H1 (cell line): ENCODE results near the gene DENND5B. TPM values are rescaled to one million over a fixed set of nuclear protein-coding genes. Genes with fewer than 3 reads are reported as not detected.

Experiments
- CTCF ChIA-PET: fragments of 300-600 bp; sonication (Branson Sonifier 250); formaldehyde crosslinking; loops from one replicate; lab custom pipeline; 2021; ENCODE audit not compliant: partially characterized antibody; lab: Charles Lee
- POLR2A ChIA-PET: fragments of 300-600 bp; sonication (Branson Sonifier 250); formaldehyde crosslinking; loops from one replicate; lab custom pipeline; 2021; ENCODE audit warnings: inconsistent platforms; ENCODE audit not compliant: partially characterized antibody; lab: Charles Lee
- DNase-seq, 2 experiments: peaks; one replicate each; pipeline versions ENCODE4 v3.0.0 to v3.0.0-alpha.2; 2010 to 2022; ENCODE audit warnings: low spot score in 2 of 2, low read depth in 1 of 2, mixed read lengths in 1 of 2
- FAIRE-seq: peaks from 2 replicates; lab custom pipeline; 2011; peaks lifted over from hg19 to GRCh38; lab: Jason Lieb, UNC
- H2AFZ ChIP-seq: 2 replicates; pipeline ENCODE4 v1.8.1; 2012; ENCODE audit warnings: low read length, inconsistent platforms
- H2AK5ac ChIP-seq: 2 replicates; pipeline ENCODE4 v1.6.1; 2013; ENCODE audit warnings: low read depth, low read length
- H2BK120ac ChIP-seq: replicated peaks from 2 replicates; pipeline ENCODE3; 2013; ENCODE audit warnings: low read depth, low read length, inconsistent platforms
- H2BK12ac ChIP-seq: 2 replicates; pipeline ENCODE4 v1.6.1; 2013; ENCODE audit warnings: low read depth, low read length
- H2BK15ac ChIP-seq: 2 replicates; pipeline ENCODE4 v1.6.1; 2013; ENCODE audit warnings: low read length
- H2BK20ac ChIP-seq: 2 replicates; pipeline ENCODE4 v1.6.1; 2013; ENCODE audit warnings: low read length
- H2BK5ac ChIP-seq: 2 replicates; pipeline ENCODE4 v1.6.1; 2013; ENCODE audit warnings: low read depth, low read length
- H3K14ac ChIP-seq: 2 replicates; pipeline ENCODE4 v1.6.1; 2013; ENCODE audit warnings: inconsistent platforms; ENCODE audit not compliant: insufficient read length
- H3K18ac ChIP-seq: 2 replicates; pipeline ENCODE4 v1.6.1; 2013; ENCODE audit warnings: low read length; ENCODE audit errors: extremely low read depth
- H3K23ac ChIP-seq: 2 replicates; pipeline ENCODE4 v1.6.1; 2013; ENCODE audit warnings: inconsistent platforms; ENCODE audit not compliant: insufficient read length
- H3K23me2 ChIP-seq: 2 replicates; pipeline ENCODE4 v1.6.1; 2013; ENCODE audit warnings: low read depth, low read length
- H3K27ac ChIP-seq: 2 replicates; pipeline ENCODE4 v1.6.1; 2011; ENCODE audit warnings: low read depth, low read length, inconsistent platforms
- H3K27me3 ChIP-seq, 4 experiments: replicated peaks in 1 of 4; 1 replicate in 1 of 4; 2 replicates in 3 of 4; pipeline versions ENCODE4 v1.6.1 to v1.8.1; 2011 to 2013; ENCODE audit warnings: low read length in 3 of 4, mild to moderate bottlenecking in 3 of 4, inconsistent platforms in 2 of 4, mixed read lengths in 2 of 4, moderate library complexity in 1 of 4; ENCODE audit not compliant: control insufficient read depth in 3 of 4, insufficient read depth in 3 of 4; ENCODE audit errors: extremely low read depth in 1 of 4
- H3K36me3 ChIP-seq, 4 experiments: 2 replicates each; pipeline versions ENCODE4 v1.6.1 to v1.8.1; 2011 to 2013; ENCODE audit warnings: mild to moderate bottlenecking in 4 of 4, low read length in 3 of 4, moderate library complexity in 2 of 4, control low read depth in 1 of 4, inconsistent platforms in 1 of 4; ENCODE audit not compliant: insufficient read depth in 4 of 4, control insufficient read depth in 2 of 4
- H3K4ac ChIP-seq: replicated peaks from 2 replicates; pipeline ENCODE3; 2013; ENCODE audit warnings: low read length, low read depth, mixed read lengths, inconsistent platforms; ENCODE audit not compliant: insufficient read length
- H3K4me1 ChIP-seq, 4 experiments: replicated peaks in 1 of 4; 1 replicate in 1 of 4; 2 replicates in 3 of 4; pipeline versions ENCODE4 v1.6.1 to v1.8.1; 2011 to 2013; ENCODE audit warnings: low read length in 3 of 4, inconsistent platforms in 2 of 4, mixed read lengths in 1 of 4; ENCODE audit not compliant: insufficient read depth in 4 of 4, control insufficient read depth in 3 of 4
- H3K4me2 ChIP-seq, 2 experiments: 2 replicates each; pipeline versions ENCODE4 v1.6.1 to v1.8.1; 2011 to 2013; ENCODE audit warnings: low read depth in 2 of 2, low read length in 2 of 2, control low read depth in 1 of 2, inconsistent platforms in 1 of 2, mild to moderate bottlenecking in 1 of 2; ENCODE audit not compliant: insufficient read depth in 1 of 2
- H3K4me3 ChIP-seq, 4 experiments: fragments of 200-600, 300-600 bp in 1 of 4; sonication (generic), shearing (Covaris generic), sonication (Bioruptor Twin) in 1 of 4; 2 replicates each; pipeline versions ENCODE4 v1.5.1 to v1.8.1; 2011 to 2016; ENCODE audit warnings: low read length in 4 of 4, low read depth in 3 of 4, control low read depth in 2 of 4, inconsistent platforms in 2 of 4, mild to moderate bottlenecking in 2 of 4, mixed read lengths in 1 of 4, moderate library complexity in 1 of 4; ENCODE audit not compliant: insufficient read depth in 2 of 4; ENCODE audit errors: extremely low read depth in 1 of 4
- H3K56ac ChIP-seq: replicated peaks from 2 replicates; pipeline ENCODE3; 2013; ENCODE audit warnings: low read depth, mild to moderate bottlenecking, mixed read lengths, low read length, inconsistent platforms; ENCODE audit not compliant: insufficient read length
- H3K79me1 ChIP-seq: 2 replicates; pipeline ENCODE4 v1.6.1; 2013; ENCODE audit warnings: low read depth, low read length, control low read depth
- H3K79me2 ChIP-seq, 2 experiments: 2 replicates each; pipeline versions ENCODE4 v1.6.1 to v1.8.1; 2012 to 2013; ENCODE audit warnings: low read length in 2 of 2, mild to moderate bottlenecking in 2 of 2, inconsistent platforms in 1 of 2; ENCODE audit not compliant: insufficient read depth in 2 of 2, control insufficient read depth in 1 of 2
- H3K9ac ChIP-seq, 4 experiments: replicated peaks in 1 of 4; 1 replicate in 1 of 4; 2 replicates in 3 of 4; pipeline versions ENCODE4 v1.6.1 to v1.8.1; 2011 to 2013; ENCODE audit warnings: low read depth in 3 of 4, low read length in 3 of 4, control low read depth in 2 of 4, mild to moderate bottlenecking in 2 of 4, moderate library complexity in 2 of 4, inconsistent platforms in 1 of 4; ENCODE audit errors: extremely low read depth in 1 of 4
- H3K9me3 ChIP-seq, 2 experiments: 2 replicates each; pipeline versions ENCODE4 v1.6.1 to v1.8.1; 2012 to 2013; ENCODE audit warnings: mild to moderate bottlenecking in 2 of 2, moderate library complexity in 2 of 2, control low read depth in 1 of 2, inconsistent platforms in 1 of 2, low read depth in 1 of 2, low read length in 1 of 2, mixed read lengths in 1 of 2; ENCODE audit not compliant: insufficient read depth in 2 of 2
- H4K20me1 ChIP-seq, 2 experiments: replicated peaks in 1 of 2; 2 replicates each; pipeline versions ENCODE3 to v1.8.1; 2011 to 2013; ENCODE audit warnings: inconsistent platforms in 2 of 2, low read length in 2 of 2, mild to moderate bottlenecking in 1 of 2; ENCODE audit not compliant: insufficient read depth in 2 of 2, control insufficient read depth in 1 of 2
- H4K5ac ChIP-seq: 2 replicates; pipeline ENCODE4 v1.6.1; 2013; ENCODE audit warnings: low read length, low read depth, mixed read lengths, inconsistent platforms; ENCODE audit not compliant: insufficient read length
- H4K8ac ChIP-seq: 2 replicates; pipeline ENCODE4 v1.8.0; 2013; ENCODE audit warnings: mild to moderate bottlenecking, moderate library complexity, low read length, inconsistent platforms; ENCODE audit not compliant: insufficient read depth; ENCODE audit errors: extremely low read depth
- H4K91ac ChIP-seq: replicated peaks from 2 replicates; pipeline ENCODE3; 2013; ENCODE audit warnings: low read length, mixed read lengths, inconsistent platforms; ENCODE audit not compliant: insufficient read length
- ATF3 ChIP-seq: IDR thresholded peaks from 2 replicates; pipeline ENCODE4 v1.6.1; 2011; ENCODE audit warnings: low read depth, mild to moderate bottlenecking, low read length; ENCODE audit not compliant: insufficient read depth
- BACH1 ChIP-seq: IDR thresholded peaks from 2 replicates; pipeline ENCODE4 v1.6.1; 2012; ENCODE audit warnings: low read length, improper control_type of control experiment
- CBX5 ChIP-seq: fragments of 300-800, 300-1000 bp; sonication (generic); IDR thresholded peaks from 2 replicates; pipeline ENCODE4 v1.7.1; 2016; ENCODE audit warnings: antibody characterized with exemption, low read length, low read depth
- CTCF ChIP-seq, 3 experiments: IDR thresholded peaks; 1 replicate in 2 of 3; 2 replicates in 1 of 3; pipeline versions ENCODE4 v1.5.1 to v1.6.1; 2011; ENCODE audit warnings: low read length in 3 of 3, mild to moderate bottlenecking in 3 of 3, inconsistent platforms in 2 of 3, low read depth in 1 of 3, moderate library complexity in 1 of 3; ENCODE audit not compliant: insufficient read depth in 1 of 3; ENCODE audit errors: control extremely low read depth in 1 of 3
- EP300 ChIP-seq, 2 experiments: IDR thresholded peaks; 1 replicate in 1 of 2; 2 replicates in 1 of 2; pipeline ENCODE4 v1.6.1; 2011 to 2012; ENCODE audit warnings: low read depth in 2 of 2, low read length in 2 of 2, mild to moderate bottlenecking in 2 of 2, borderline replicate concordance in 1 of 2, inconsistent platforms in 1 of 2, moderate library complexity in 1 of 2
- PHF8 ChIP-seq: fragments of 200-600 bp; sonication (generic); conservative IDR thresholded peaks from 2 replicates; pipeline ENCODE4 v1.7.1; 2012; ENCODE audit warnings: low read depth, mild to moderate bottlenecking, inconsistent platforms, low read length, moderate library complexity
- POLR2AphosphoS5 ChIP-seq: IDR thresholded peaks from 2 replicates; pipeline ENCODE4 v1.6.1; 2011; ENCODE audit warnings: low read depth, low read length
- RXRA ChIP-seq: IDR thresholded peaks from 2 replicates; pipeline ENCODE4 v1.6.1; 2011; ENCODE audit warnings: low read depth, mild to moderate bottlenecking, low read length, moderate library complexity; ENCODE audit not compliant: insufficient read depth
- SP1 ChIP-seq: IDR thresholded peaks from 2 replicates; pipeline ENCODE4 v1.6.1; 2011; ENCODE audit warnings: low read depth, low read length
- SP2 ChIP-seq: IDR thresholded peaks from 2 replicates; pipeline ENCODE4 v1.6.1; 2012; ENCODE audit warnings: mild to moderate bottlenecking, low read length, inconsistent platforms
- SRF ChIP-seq: IDR thresholded peaks from 2 replicates; pipeline ENCODE4 v1.6.1; 2011; ENCODE audit warnings: mild to moderate bottlenecking, low read depth, low read length, moderate library complexity
- YY1 ChIP-seq: IDR thresholded peaks from 2 replicates; pipeline ENCODE4 v1.6.1; 2011; ENCODE audit warnings: low read depth, mild to moderate bottlenecking, low read length
- WGBS, 2 experiments: shearing (Covaris generic) in 1 of 2; methylation state at CpG; one replicate each; pipeline versions ENCODE4 v1.1.6 to v1.1.7; 2013 to 2015; ENCODE audit warnings: low lambda C conversion rate in 2 of 2, mixed read lengths in 2 of 2, inconsistent platforms in 1 of 2, low coverage in 1 of 2, missing lambda C conversion rate in 1 of 2; ENCODE audit not compliant: insufficient replicate concordance in 2 of 2, insufficient coverage in 1 of 2, insufficient read length in 1 of 2; ENCODE audit errors: extremely low coverage in 1 of 2, missing lambda C conversion rate in 1 of 2; 5-methylcytosine and 5-hydroxymethylcytosine counted together
- polyA plus RNA-seq, 7 experiments: library from polyadenylated mRNA; depleted of rRNA in 3 of 7; stranded (reverse) in 5 of 7; unstranded in 2 of 7; fragments of >200 nt in 5 of 7; fragments of 200-250 nt in 2 of 7; gene quantifications; 1 replicate in 5 of 7; 2 replicates in 1 of 7; 4 replicates in 1 of 7; pipeline versions ENCODE4 v1.2.1 to v1.2.3, GENCODE V29; 2011 to 2013; ENCODE audit warnings: missing spikeins in 2 of 7, mixed read lengths in 2 of 7
- total RNA-seq: library from RNA; stranded (reverse); fragmentation: NEBNext Ultra II Directional; extraction: Animal tissue kit (Norgen Biotek cat#: 25700); gene quantifications from 2 replicates; pipeline ENCODE4 v1.2.1, GENCODE V29; 2021

DENND5B gene
- total and polyA plus RNA-seq, 2 of the 8 experiments (the other 6 are each of a cell fraction or from before 2014, with no cell fraction given) = 13.4 to 20.2 TPM

GRCh38 chr12:31474751-31475150 is 116.2 kb downstream of the DENND5B start:
- FAIRE-seq (no peak), DNase-seq (no peak)
- Histone ChIP-seq H2AFZ (no peak overlapping the region), H3K23ac (no peak overlapping the region), H3K56ac (no peak overlapping the region), H3K27me3 (no peaks in the 10 kb centered on the region), H3K36me3 (no peaks in the 10 kb centered on the region), H3K4ac (no peak overlapping the region), H3K9ac (no peak overlapping the region), H3K4me3 (no peak overlapping the region), H4K91ac (no peak overlapping the region), H2BK20ac (no peak overlapping the region), H4K8ac (no peak overlapping the region), H2BK120ac (no peak overlapping the region), H2BK12ac (no peak overlapping the region), H2BK5ac (no peak overlapping the region), H2AK5ac (no peak overlapping the region), H2BK15ac (no peak overlapping the region), H3K23me2 (no peaks in the 10 kb centered on the region), H3K27ac (no peak overlapping the region), H3K18ac (no peak overlapping the region), H4K5ac (no peak overlapping the region), H4K20me1 (no peaks in the 10 kb centered on the region), H3K9me3 (no peaks in the 10 kb centered on the region), H3K4me1 (peaks cover 0 to 6% (median 0%) of the 10 kb centered on the region in 4 experiments; a peak in 2 of 7 replicates), H3K4me2 (no peak overlapping the region), H3K79me2 (no peaks in the 10 kb centered on the region), H3K14ac (no peak overlapping the region), H3K79me1 (no peaks in the 10 kb centered on the region)
- WGBS, 2 experiments = 93% methylated on average over 2 of the region's 2 CpGs; no CpG with 5 or more reads in 1 of the 2 experiments
- ChIA-PET POLR2A (no interaction called here), CTCF (no interaction called here)
- TF ChIP-seq CBX5 = no peak
- TF ChIP-seq RXRA = no peak
- no peak for TF ChIP-seq SP2
- TF ChIP-seq SP1 = no peak
- no peak for TF ChIP-seq ATF3
- no peak for TF ChIP-seq BACH1
- TF ChIP-seq POLR2AphosphoS5 = no peak
- no peak for TF ChIP-seq EP300 (IDR thresholded peaks at IDR 0.05; ENCODE audit: borderline replicate concordance in 1 of 2, low read depth in 2 of 2, low read length in 2 of 2)
- TF ChIP-seq YY1 = no peak
- TF ChIP-seq CTCF (IDR thresholded peaks at IDR 0.05; ENCODE audit: control extremely low read depth in 1 of 3, insufficient read depth in 1 of 3, low read depth in 1 of 3, low read length in 3 of 3) = no peak
- no peak for TF ChIP-seq SRF
- TF ChIP-seq PHF8 = no peak
